ENCODE measurements around the gene MDGA2.

DNA sequence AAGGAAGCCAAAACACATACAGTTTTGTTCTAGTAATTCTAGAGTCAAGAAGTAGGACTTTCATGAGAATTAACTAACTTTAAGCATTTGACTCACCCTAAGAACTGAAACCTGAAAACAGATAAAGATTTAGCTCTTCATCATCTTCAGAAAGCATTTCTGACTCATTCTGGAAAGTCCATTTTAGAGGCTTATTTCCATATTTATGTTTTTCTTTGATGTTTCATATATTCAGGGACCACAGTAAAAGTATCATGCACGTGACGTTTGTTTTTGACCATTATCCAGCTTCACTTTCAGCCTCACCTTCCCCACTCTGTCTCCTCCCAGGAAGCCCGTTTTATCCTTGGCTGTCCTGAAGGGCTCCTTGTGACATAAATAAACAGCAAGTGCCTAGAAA lies 79.2 kb downstream of the MDGA2 start:
- TF ChIP-seq, protein P1, sequence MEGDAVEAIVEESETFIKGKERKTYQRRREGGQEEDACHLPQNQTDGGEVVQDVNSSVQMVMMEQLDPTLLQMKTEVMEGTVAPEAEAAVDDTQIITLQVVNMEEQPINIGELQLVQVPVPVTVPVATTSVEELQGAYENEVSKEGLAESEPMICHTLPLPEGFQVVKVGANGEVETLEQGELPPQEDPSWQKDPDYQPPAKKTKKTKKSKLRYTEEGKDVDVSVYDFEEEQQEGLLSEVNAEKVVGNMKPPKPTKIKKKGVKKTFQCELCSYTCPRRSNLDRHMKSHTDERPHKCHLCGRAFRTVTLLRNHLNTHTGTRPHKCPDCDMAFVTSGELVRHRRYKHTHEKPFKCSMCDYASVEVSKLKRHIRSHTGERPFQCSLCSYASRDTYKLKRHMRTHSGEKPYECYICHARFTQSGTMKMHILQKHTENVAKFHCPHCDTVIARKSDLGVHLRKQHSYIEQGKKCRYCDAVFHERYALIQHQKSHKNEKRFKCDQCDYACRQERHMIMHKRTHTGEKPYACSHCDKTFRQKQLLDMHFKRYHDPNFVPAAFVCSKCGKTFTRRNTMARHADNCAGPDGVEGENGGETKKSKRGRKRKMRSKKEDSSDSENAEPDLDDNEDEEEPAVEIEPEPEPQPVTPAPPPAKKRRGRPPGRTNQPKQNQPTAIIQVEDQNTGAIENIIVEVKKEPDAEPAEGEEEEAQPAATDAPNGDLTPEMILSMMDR (conservative IDR thresholded peaks at IDR 0.05) = no peak
- TF ChIP-seq ZFX (IDR thresholded peaks at IDR 0.05) = no peak

Data from C4-2B (cell line).